Trophoblast cell (in vitro differentiated cells and primary cell): ENCODE results near the gene ALAS2.

ENCODE experiments used
- DNase-seq, 2 donors: peaks; one replicate each; pipeline ENCODE4 v3.0.0-alpha.2; 2016
- H2AFZ ChIP-seq: 2 replicates; pipeline ENCODE4 v1.6.1; 2013; ENCODE audit warnings: low read length, moderate library complexity, mild to moderate bottlenecking; ENCODE audit not compliant: insufficient read depth, poor library complexity
- H2AK5ac ChIP-seq: 2 replicates; pipeline ENCODE4 v1.6.1; 2013; ENCODE audit warnings: mild to moderate bottlenecking, low read length
- H2BK120ac ChIP-seq: 2 replicates; pipeline ENCODE4 v1.6.1; 2013; ENCODE audit warnings: low read length, mild to moderate bottlenecking, moderate library complexity; ENCODE audit not compliant: insufficient read depth, poor library complexity
- H2BK12ac ChIP-seq: 2 replicates; pipeline ENCODE4 v1.6.1; 2013; ENCODE audit warnings: mild to moderate bottlenecking, low read length, moderate library complexity
- H2BK5ac ChIP-seq: 2 replicates; pipeline ENCODE4 v1.6.1; 2013; ENCODE audit warnings: low read length, low read depth, moderate library complexity, mild to moderate bottlenecking; ENCODE audit not compliant: poor library complexity
- H3K14ac ChIP-seq: 2 replicates; pipeline ENCODE4 v1.6.1; 2013; ENCODE audit warnings: mild to moderate bottlenecking, low read length
- H3K18ac ChIP-seq: 2 replicates; pipeline ENCODE4 v1.6.1; 2013; ENCODE audit warnings: mild to moderate bottlenecking, low read length
- H3K23ac ChIP-seq: 2 replicates; pipeline ENCODE4 v1.6.1; 2013; ENCODE audit warnings: low read length
- H3K27ac ChIP-seq: 2 replicates; pipeline ENCODE4 v1.5.1; 2013; ENCODE audit warnings: low read depth, mild to moderate bottlenecking, inconsistent platforms, low read length, moderate library complexity
- H3K27me3 ChIP-seq: 2 replicates; pipeline ENCODE4 v1.6.1; 2013; ENCODE audit warnings: inconsistent platforms, mild to moderate bottlenecking, low read length, moderate library complexity; ENCODE audit not compliant: insufficient read depth
- H3K36me3 ChIP-seq, 2 experiments: 1 replicate in 1 of 2; 2 replicates in 1 of 2; pipeline ENCODE4 v1.6.1; 2013; ENCODE audit warnings: low read length in 2 of 2, mild to moderate bottlenecking in 2 of 2, moderate library complexity in 1 of 2; ENCODE audit not compliant: insufficient read depth in 2 of 2, control insufficient read depth in 1 of 2
- H3K4ac ChIP-seq: 2 replicates; pipeline ENCODE4 v1.6.1; 2013; ENCODE audit warnings: low read depth, mild to moderate bottlenecking, low read length, moderate library complexity
- H3K4me1 ChIP-seq, 2 experiments: 1 replicate in 1 of 2; 2 replicates in 1 of 2; pipeline ENCODE4 v1.6.1; 2013; ENCODE audit warnings: low read length in 2 of 2, mild to moderate bottlenecking in 2 of 2, moderate library complexity in 1 of 2; ENCODE audit not compliant: insufficient read depth in 2 of 2, control insufficient read depth in 1 of 2
- H3K4me2 ChIP-seq: 2 replicates; pipeline ENCODE4 v1.6.1; 2013; ENCODE audit warnings: inconsistent platforms, mild to moderate bottlenecking, low read length, moderate library complexity
- H3K4me3 ChIP-seq: 2 replicates; pipeline ENCODE4 v1.5.1; 2013; ENCODE audit warnings: mild to moderate bottlenecking, low read depth, low read length, inconsistent platforms
- H3K79me1 ChIP-seq: one replicate; pipeline ENCODE4 v1.6.1; 2013; ENCODE audit warnings: low read length
- H3K79me2 ChIP-seq: 2 replicates; pipeline ENCODE4 v1.6.1; 2013; ENCODE audit warnings: low read length, mild to moderate bottlenecking; ENCODE audit not compliant: control insufficient read depth, insufficient read depth, poor library complexity
- H3K9ac ChIP-seq: 2 replicates; pipeline ENCODE4 v1.6.1; 2013; ENCODE audit warnings: mild to moderate bottlenecking, low read length
- H3K9me3 ChIP-seq: 2 replicates; pipeline ENCODE4 v1.6.1; 2013; ENCODE audit warnings: low read depth, mild to moderate bottlenecking, control low read depth, inconsistent platforms, low read length; ENCODE audit not compliant: insufficient read depth
- H4K12ac ChIP-seq: 2 replicates; pipeline ENCODE4 v1.6.1; 2013; ENCODE audit warnings: low read depth, mild to moderate bottlenecking, low read length, moderate library complexity
- H4K8ac ChIP-seq: 2 replicates; pipeline ENCODE4 v1.6.1; 2013; ENCODE audit warnings: low read depth, mild to moderate bottlenecking, low read length, moderate library complexity
- H4K91ac ChIP-seq: one replicate; pipeline ENCODE4 v1.6.1; 2013; ENCODE audit warnings: low read depth, mild to moderate bottlenecking, low read length, moderate library complexity
- WGBS: extraction: QIAGEN DNeasy Blood & Tissue Kit; methylation state at CpG from one replicate; pipeline ENCODE4 v1.1.7; 2013; ENCODE audit warnings: missing lambda C conversion rate; ENCODE audit not compliant: insufficient read length, insufficient coverage; ENCODE audit errors: extremely low coverage; 5-methylcytosine and 5-hydroxymethylcytosine counted together

ALAS2 gene

GRCh38 chrX:54964766-54965497 is 65.8 kb downstream of the ALAS2 start:
- no peak overlapping the region for H3K9ac ChIP-seq
- no peak overlapping the region for H2AFZ ChIP-seq
- no peak overlapping the region for H2BK120ac ChIP-seq
- H2BK12ac ChIP-seq, result no peak overlapping the region
- H3K14ac ChIP-seq, result no peak overlapping the region
- no peak overlapping the region for H3K4me2 ChIP-seq
- no peak for DNase-seq
- H3K9me3 ChIP-seq, result no peaks in the 10 kb centered on the region
- H4K8ac ChIP-seq, result no peak overlapping the region
- H3K4me1 ChIP-seq, result no peaks in the 10 kb centered on the region
- H3K18ac ChIP-seq, result no peak overlapping the region
- H3K79me2 ChIP-seq, result no peaks in the 10 kb centered on the region
- H4K12ac ChIP-seq, result no peak overlapping the region
- H4K91ac ChIP-seq, result no peak overlapping the region
- no peak overlapping the region for H3K4me3 ChIP-seq
- no peaks in the 10 kb centered on the region for H3K27me3 ChIP-seq
- H3K27ac ChIP-seq, result no peak overlapping the region
- H3K79me1 ChIP-seq, result no peaks in the 10 kb centered on the region
- no peak overlapping the region for H2BK5ac ChIP-seq
- H2AK5ac ChIP-seq, result no peak overlapping the region
- H3K4ac ChIP-seq, result no peak overlapping the region
- H3K23ac ChIP-seq, result no peak overlapping the region
- WGBS, result no CpG with 5 or more reads among the region's 4 CpGs
- H3K36me3 ChIP-seq, result no peaks in the 10 kb centered on the region

- no peak overlapping the region for H3K18ac ChIP-seq
- no CpG with 5 or more reads among the region's 1 CpG for WGBS
Observed at GRCh38 chrX:54961750-54962149, 69.0 kb downstream of the ALAS2 start.

More at GRCh38 chrX:54961750-54962149, 69.0 kb downstream of the ALAS2 start:
- Histone ChIP-seq H3K27ac (no peak overlapping the region), H3K27me3 (no peaks in the 10 kb centered on the region), H3K4me3 (no peak overlapping the region), H3K36me3 (no peaks in the 10 kb centered on the region), H4K91ac (no peak overlapping the region), H4K12ac (no peak overlapping the region), H3K4ac (no peak overlapping the region), H2BK120ac (no peak overlapping the region), H3K4me2 (no peak overlapping the region), H3K4me1 (no peaks in the 10 kb centered on the region), H3K79me2 (no peaks in the 10 kb centered on the region), H3K9me3 (no peaks in the 10 kb centered on the region), H2BK5ac (no peak overlapping the region), H3K14ac (no peak overlapping the region), H3K9ac (no peak overlapping the region), H3K79me1 (no peaks in the 10 kb centered on the region), H3K23ac (no peak overlapping the region), H2AK5ac (no peak overlapping the region), H2AFZ (no peak overlapping the region), H2BK12ac (no peak overlapping the region), H4K8ac (no peak overlapping the region)
- peak in 1 of 2 donors; percentile 36 for DNase-seq
